ENCODE measurements around the gene FTO.

- no peak for TF ChIP-seq CTCF (IDR thresholded peaks at IDR 0.05; ENCODE audit: insufficient read depth, low read length, poor library complexity, severe bottlenecking)
- no peak for TF ChIP-seq EZH2phosphoT487 (conservative IDR thresholded peaks at IDR 0.05; ENCODE audit: low read length)
Measured at GRCh38 chr16:53932975-53933374, 229.0 kb downstream of the FTO start.
